Tibial nerve (tissue), 4 donors: ENCODE measurements around the gene NUDT17. TPM values are rescaled to one million over a fixed set of nuclear protein-coding genes. Genes with fewer than 3 reads are reported as not detected.

Experiments
- DNase-seq, 2 donors: peaks; one replicate each; pipeline ENCODE4 v3.0.0-alpha.2; 2019; ENCODE audit warnings: low spot score in 2 of 2
- H3K27ac ChIP-seq, 4 donors: fragments of 200-600 bp; sonication (generic) in 3 of 4; one replicate each; pipeline ENCODE4 v1.5.1; 2017 to 2019; ENCODE audit warnings: mild to moderate bottlenecking in 1 of 4
- H3K27me3 ChIP-seq, 2 donors: fragments of 200-600 bp; sonication (generic) in 1 of 2; one replicate each; pipeline versions ENCODE4 v1.5.1 to v1.6.0; 2017 to 2019
- H3K36me3 ChIP-seq, 3 donors: fragments of 200-600 bp; sonication (generic); one replicate each; pipeline ENCODE4 v1.5.1; 2018 to 2019
- H3K4me1 ChIP-seq, 4 donors: fragments of 200-600 bp; sonication (generic) in 3 of 4; one replicate each; pipeline ENCODE4 v1.5.1; 2017 to 2019
- H3K4me3 ChIP-seq, 4 donors: fragments of 200-600 bp; sonication (generic) in 3 of 4; one replicate each; pipeline ENCODE4 v1.5.1; 2017 to 2019; ENCODE audit warnings: mild to moderate bottlenecking in 1 of 4, moderate library complexity in 1 of 4
- H3K9me3 ChIP-seq, 4 donors: fragments of 200-600 bp; sonication (generic) in 3 of 4; one replicate each; pipeline ENCODE4 v1.5.1; 2017 to 2019
- CTCF ChIP-seq, 5 experiments: fragments of 200-600 bp in 3 of 5; fragments of 450-650 bp in 2 of 5; sonication (generic) in 3 of 5; IDR thresholded peaks; one replicate each; pipeline ENCODE4 v1.5.1; 2016 to 2019; ENCODE audit warnings: antibody characterized with exemption in 5 of 5, mild to moderate bottlenecking in 3 of 5, moderate library complexity in 2 of 5
- EP300 ChIP-seq, 2 donors: sonication (generic); formaldehyde crosslinking; IDR thresholded peaks; one replicate each; pipeline ENCODE4 v1.6.1; 2017; ENCODE audit warnings: antibody characterized with exemption in 2 of 2, mild to moderate bottlenecking in 1 of 2
- POLR2A ChIP-seq, 2 donors: fragments of 450-650 bp; IDR thresholded peaks; one replicate each; pipeline ENCODE4 v1.6.1; 2017; ENCODE audit warnings: antibody characterized with exemption in 2 of 2, mild to moderate bottlenecking in 2 of 2, moderate library complexity in 2 of 2
- WGBS, 2 donors: methylation state at CpG; one replicate each; pipeline ENCODE4 v1.1.5; 2018; 5-methylcytosine and 5-hydroxymethylcytosine counted together
- total RNA-seq, 4 donors: library from RNA; depleted of rRNA; stranded (reverse); fragments of >200 nt; gene quantifications; one replicate each; pipeline ENCODE4 v1.1.0, GENCODE V29; 2016

NUDT17 gene
- total RNA-seq, 4 donors from 2014 or later, result 2.7 to 8.4 (median 4.5) TPM

- Histone ChIP-seq H3K27me3 (no peaks in the 10 kb centered on the region), H3K9me3 (no peaks in the 10 kb centered on the region), H3K4me1 (peaks cover 0 to 30% (median 11%) of the 10 kb centered on the region in 4 donors), H3K36me3 (peaks cover 0 to 25% (median 10%) of the 10 kb centered on the region in 3 donors), H3K27ac (peak overlapping the region; percentile 75 to 96 (median 88)), H3K4me3 (peak overlapping the region; percentile 55 to 90 (median 73))
- peak; percentile 89 to 90 for DNase-seq
- TF ChIP-seq CTCF (IDR thresholded peaks at IDR 0.05) (peak in 3 of 5 experiments; percentile 9 to 48 (median 48)), EP300 (IDR thresholded peaks at IDR 0.05) (no peak), POLR2A (IDR thresholded peaks at IDR 0.05) (peak; percentile 76 to 83)
- 0% methylated on average over 40 to 41 of the region's 41 CpGs for WGBS, 2 donors
Measured at GRCh38 chr1:145859491-145860023, 14.1 kb downstream of the NUDT17 start.

DNA sequence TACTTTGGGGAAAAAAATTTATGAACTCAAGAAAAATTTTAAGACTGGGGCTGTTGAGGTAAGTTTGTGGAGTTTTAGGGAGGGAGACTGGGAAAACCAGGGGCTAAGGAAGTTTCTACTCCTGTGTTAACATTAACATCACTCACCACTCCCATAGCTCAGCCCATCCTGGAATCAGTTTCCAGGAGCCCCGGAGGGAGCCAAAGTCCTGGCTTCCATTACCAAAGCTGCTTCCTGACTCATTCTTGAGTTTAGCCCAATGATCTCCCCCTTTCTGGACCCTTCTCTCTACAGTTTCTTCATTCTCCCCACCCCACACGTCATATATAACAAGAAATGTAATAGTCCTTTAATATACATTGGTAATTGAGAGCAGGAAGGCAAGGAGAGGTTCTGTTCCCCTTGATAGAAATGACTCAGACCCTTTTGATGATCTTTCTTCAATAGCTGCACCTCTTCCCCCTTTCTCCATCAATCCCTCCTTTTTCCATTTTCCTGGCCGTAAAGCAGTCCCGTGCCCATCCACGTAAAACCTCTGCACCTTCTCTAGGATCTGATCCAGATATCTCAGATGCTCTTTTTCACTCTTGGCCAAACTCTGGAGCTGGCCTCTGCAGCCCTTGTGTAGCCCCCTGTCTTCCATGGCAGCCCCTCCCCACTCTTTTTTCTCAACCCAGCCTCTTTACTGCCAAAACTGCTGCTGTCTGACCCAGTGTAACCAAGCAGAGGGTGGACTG is 18.0 kb downstream of the NUDT17 start:
- peaks cover 0 to 16% (median 4%) of the 10 kb centered on the region in 4 donors for H3K4me1 ChIP-seq
- no peaks in the 10 kb centered on the region for H3K27me3 ChIP-seq
- H3K4me3 ChIP-seq, result no peak overlapping the region
- 63 to 73% methylated on average over 5 of the region's 5 CpGs for WGBS, 2 donors
- H3K36me3 ChIP-seq, result peaks cover 0 to 13% (median 0%) of the 10 kb centered on the region in 3 donors
- H3K9me3 ChIP-seq, result no peaks in the 10 kb centered on the region
- no peak for TF ChIP-seq EP300 (IDR thresholded peaks at IDR 0.05)
- no peak for TF ChIP-seq CTCF (IDR thresholded peaks at IDR 0.05)
- no peak for TF ChIP-seq POLR2A (IDR thresholded peaks at IDR 0.05)
- DNase-seq, result no peak
- H3K27ac ChIP-seq, result no peak overlapping the region

GRCh38 chr1:145868232-145868631 is 22.8 kb downstream of the NUDT17 start:
- no peak for DNase-seq
- Histone ChIP-seq H3K27me3 (no peaks in the 10 kb centered on the region), H3K4me3 (no peak overlapping the region), H3K4me1 (peaks cover 0 to 34% (median 0%) of the 10 kb centered on the region in 4 donors), H3K36me3 (peaks cover 0 to 13% (median 0%) of the 10 kb centered on the region in 3 donors), H3K27ac (no peak overlapping the region), H3K9me3 (no peaks in the 10 kb centered on the region)
- no peak for TF ChIP-seq CTCF (IDR thresholded peaks at IDR 0.05)
- no peak for TF ChIP-seq POLR2A (IDR thresholded peaks at IDR 0.05)
- TF ChIP-seq EP300 (IDR thresholded peaks at IDR 0.05), result no peak
- 43% methylated on average over 4 of the region's 4 CpGs for WGBS, 2 donors

DNA sequence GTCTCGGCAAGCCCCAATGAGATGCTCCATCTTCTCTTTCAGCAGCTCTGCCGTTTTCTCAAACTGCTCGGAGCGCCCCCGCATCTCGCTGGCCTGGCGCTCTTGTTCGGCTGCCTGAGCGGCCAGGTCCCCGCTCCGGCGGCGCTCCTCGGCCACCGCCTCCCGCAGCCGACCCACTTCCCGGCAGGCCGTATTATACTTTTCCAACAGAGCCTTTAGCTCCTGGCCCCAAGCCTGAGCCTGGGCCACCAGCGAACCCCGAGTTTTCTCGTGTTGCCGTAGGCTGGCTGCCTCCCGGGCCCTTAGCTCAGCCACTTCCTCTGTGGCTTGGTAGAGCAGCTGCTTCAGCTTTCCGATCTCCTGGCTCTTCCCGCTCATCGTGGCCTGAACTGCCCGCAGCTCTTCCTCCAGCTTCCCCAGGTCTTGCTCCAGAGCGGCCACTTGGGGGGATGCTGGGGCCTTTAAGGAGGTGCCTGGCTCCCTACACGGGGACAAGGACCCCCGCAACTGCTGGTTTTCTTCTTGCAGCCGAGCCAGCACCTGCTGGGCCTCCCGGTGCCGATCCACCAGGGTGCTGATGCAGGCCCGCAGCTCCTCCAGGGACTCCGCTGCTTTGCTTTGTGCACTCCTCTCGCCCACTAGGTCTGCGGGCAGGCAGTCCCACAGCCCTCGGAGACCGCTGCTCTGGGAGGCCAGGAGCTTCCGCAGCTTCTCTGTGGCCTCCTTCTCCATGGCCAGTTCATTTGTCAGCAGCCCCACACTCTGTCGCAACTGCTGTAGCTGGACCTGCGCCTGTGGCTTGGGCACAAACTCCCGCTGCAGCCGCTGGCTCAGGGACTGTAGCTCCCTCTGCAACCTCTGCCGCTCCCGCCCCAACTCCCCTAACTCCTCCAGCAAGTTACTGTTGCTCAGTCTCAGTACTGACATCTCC is 26.8 kb downstream of the NUDT17 start:
- Histone ChIP-seq H3K27me3 (no peaks in the 10 kb centered on the region), H3K4me3 (peak overlapping the region; percentile 35 to 56 (median 45)), H3K4me1 (peaks cover 0 to 34% (median 0%) of the 10 kb centered on the region in 4 donors), H3K36me3 (peaks cover 0 to under 1% (median 0%) of the 10 kb centered on the region in 3 donors), H3K27ac (peak overlapping the region; percentile 15 to 89 (median 80)), H3K9me3 (no peaks in the 10 kb centered on the region)
- TF ChIP-seq EP300 (IDR thresholded peaks at IDR 0.05) (peak in 1 of 2 donors; percentile 3), POLR2A (IDR thresholded peaks at IDR 0.05) (no peak)
- 18 to 23% methylated on average over 39 to 47 of the region's 47 CpGs for WGBS, 2 donors
- peak; percentile 35 to 40 for DNase-seq

GRCh38 chr1:145874646-145875045 is 29.2 kb downstream of the NUDT17 start:
- WGBS, 2 donors, result 89 to 94% methylated on average over 11 to 12 of the region's 12 CpGs
- Histone ChIP-seq H3K4me3 (no peak overlapping the region), H3K27me3 (no peaks in the 10 kb centered on the region), H3K27ac (no peak overlapping the region), H3K9me3 (no peaks in the 10 kb centered on the region), H3K36me3 (no peaks in the 10 kb centered on the region), H3K4me1 (peaks cover 0 to 24% (median 0%) of the 10 kb centered on the region in 4 donors)
- DNase-seq, result no peak
- TF ChIP-seq CTCF (IDR thresholded peaks at IDR 0.05), result no peak
- no peak for TF ChIP-seq EP300 (IDR thresholded peaks at IDR 0.05)
- TF ChIP-seq POLR2A (IDR thresholded peaks at IDR 0.05), result no peak
